Skeletal muscle satellite cell (primary cell): ENCODE data around the gene ARHGAP32.

ENCODE experiments used
- H3K27me3 ChIP-seq: 2 replicates; pipeline ENCODE4 v1.7.0; 2013; ENCODE audit warnings: low read length; ENCODE audit not compliant: control insufficient read depth, insufficient read depth
- H3K36me3 ChIP-seq: 2 replicates; pipeline ENCODE4 v1.7.0; 2013; ENCODE audit warnings: mild to moderate bottlenecking, control low read depth, low read length; ENCODE audit not compliant: insufficient read depth
- H3K4me1 ChIP-seq: 2 replicates; pipeline ENCODE4 v1.7.0; 2013; ENCODE audit warnings: low read length; ENCODE audit not compliant: control insufficient read depth, insufficient read depth
- H3K4me2 ChIP-seq: 2 replicates; pipeline ENCODE4 v1.7.0; 2013; ENCODE audit warnings: mild to moderate bottlenecking, low read length
- H3K4me3 ChIP-seq: 2 replicates; pipeline ENCODE4 v1.7.0; 2013; ENCODE audit warnings: low read length
- H3K9ac ChIP-seq: 2 replicates; pipeline ENCODE4 v1.7.0; 2013; ENCODE audit warnings: mild to moderate bottlenecking, low read depth, low read length, moderate library complexity
- H3K9me3 ChIP-seq: replicated peaks from 2 replicates; pipeline ENCODE4 v1.7.0; 2013; ENCODE audit warnings: mild to moderate bottlenecking, control low read depth, low read length

Gene ARHGAP32

DNA sequence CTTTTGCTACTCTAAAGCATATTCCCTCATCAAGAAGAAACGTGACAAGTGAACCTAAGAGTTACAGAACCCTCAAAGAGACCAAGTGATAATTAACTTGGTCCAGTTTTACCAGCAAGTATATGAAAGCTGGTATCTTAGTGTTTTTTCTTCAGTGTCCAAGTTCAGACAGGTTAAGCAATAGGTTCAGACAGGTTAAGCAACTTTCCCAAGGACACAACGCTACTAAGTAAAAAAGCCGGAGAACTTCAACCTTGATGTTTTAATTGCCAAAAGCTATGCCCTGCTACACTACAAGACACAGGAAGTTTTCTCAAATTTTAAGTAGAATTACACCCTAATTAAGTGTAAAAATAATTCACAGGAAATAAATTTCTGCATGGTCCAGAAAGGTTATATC is 30.0 kb upstream of the ARHGAP32 start:
- H3K4me1 ChIP-seq = peaks cover 21% of the 10 kb centered on the region
- H3K9me3 ChIP-seq = peaks cover 7% of the 10 kb centered on the region
- no peak overlapping the region for H3K4me3 ChIP-seq
- no peaks in the 10 kb centered on the region for H3K27me3 ChIP-seq
- H3K9ac ChIP-seq = no peak overlapping the region
- H3K4me2 ChIP-seq = no peak overlapping the region
- no peaks in the 10 kb centered on the region for H3K36me3 ChIP-seq

DNA sequence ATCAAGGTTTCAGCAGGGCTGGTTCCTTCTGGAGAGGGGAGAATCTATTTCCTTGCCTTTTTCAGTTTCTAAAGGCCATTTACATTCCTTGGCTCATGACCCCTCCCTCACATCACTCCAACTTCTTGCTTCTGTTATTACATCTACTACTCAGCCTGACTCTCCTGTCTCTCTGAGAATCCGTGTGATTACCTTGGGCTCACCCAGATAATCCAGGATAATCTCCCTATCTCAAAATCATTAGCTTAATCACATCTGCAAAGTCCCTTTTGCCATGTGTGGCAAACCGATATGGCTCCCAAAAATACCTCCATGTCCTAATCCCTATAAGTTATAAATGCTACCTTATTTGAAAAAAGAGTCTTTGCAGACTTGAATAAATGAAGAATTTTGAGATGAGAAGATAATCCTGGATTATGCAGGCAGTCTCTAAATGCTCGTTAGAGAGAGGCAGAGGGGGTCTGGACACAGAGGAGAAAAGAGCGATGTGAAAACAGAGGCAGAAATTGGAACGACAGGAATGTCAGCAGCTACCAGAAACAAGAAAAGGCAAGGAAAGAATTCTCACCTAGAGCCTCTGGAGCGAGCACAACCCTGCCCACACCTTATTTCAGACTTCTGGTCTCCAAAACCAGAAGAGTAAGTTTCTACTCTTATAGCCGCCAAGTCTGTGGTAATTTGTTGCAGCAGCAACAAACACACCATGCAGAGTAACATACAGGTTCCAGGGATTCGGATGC is 23.6 kb upstream of the ARHGAP32 start:
- Histone ChIP-seq H3K9me3 (no peaks in the 10 kb centered on the region), H3K4me1 (peaks cover 3% of the 10 kb centered on the region), H3K9ac (no peak overlapping the region), H3K36me3 (no peaks in the 10 kb centered on the region), H3K27me3 (no peaks in the 10 kb centered on the region), H3K4me3 (no peak overlapping the region), H3K4me2 (no peak overlapping the region)

GRCh38 chr11:129214710-129215295 is 22.7 kb upstream of the ARHGAP32 start:
- H3K4me2 ChIP-seq = no peak overlapping the region
- H3K27me3 ChIP-seq = no peaks in the 10 kb centered on the region
- H3K9ac ChIP-seq = no peak overlapping the region
- peaks cover 6% of the 10 kb centered on the region for H3K4me1 ChIP-seq
- no peaks in the 10 kb centered on the region for H3K36me3 ChIP-seq
- H3K4me3 ChIP-seq = no peak overlapping the region
- H3K9me3 ChIP-seq = no peaks in the 10 kb centered on the region

- H3K36me3 ChIP-seq = no peaks in the 10 kb centered on the region
- H3K4me2 ChIP-seq = no peak overlapping the region
- no peak overlapping the region for H3K9ac ChIP-seq
- H3K4me3 ChIP-seq = no peak overlapping the region
- H3K27me3 ChIP-seq = no peaks in the 10 kb centered on the region
- H3K4me1 ChIP-seq = peaks cover 14% of the 10 kb centered on the region
- H3K9me3 ChIP-seq = no peaks in the 10 kb centered on the region
These were observed 21.1 kb upstream of the ARHGAP32 start for GRCh38 chr11:129213261-129213660.

DNA sequence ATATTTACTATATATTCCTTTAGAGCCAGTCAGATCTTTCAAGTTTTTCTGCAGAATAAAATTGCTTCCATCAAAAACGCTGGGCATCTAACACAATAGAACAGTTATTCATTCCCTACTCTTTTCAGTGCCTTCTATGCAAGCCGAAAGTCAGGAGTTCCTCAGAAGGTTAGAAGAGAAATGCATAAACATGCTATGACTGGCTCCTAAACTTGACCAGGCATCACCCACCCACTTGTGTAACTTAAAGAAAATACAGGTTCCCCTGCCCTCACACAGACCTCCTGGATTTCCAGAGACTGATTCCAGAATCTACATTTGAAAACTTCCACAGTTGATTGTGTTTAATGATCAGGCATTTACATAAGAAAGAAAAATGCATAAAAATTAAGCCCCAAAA is 19.3 kb upstream of the ARHGAP32 start:
- H3K4me3 ChIP-seq = no peak overlapping the region
- no peak overlapping the region for H3K4me2 ChIP-seq
- peaks cover 22% of the 10 kb centered on the region for H3K4me1 ChIP-seq
- no peaks in the 10 kb centered on the region for H3K36me3 ChIP-seq
- no peak overlapping the region for H3K9ac ChIP-seq
- H3K9me3 ChIP-seq = no peaks in the 10 kb centered on the region
- no peaks in the 10 kb centered on the region for H3K27me3 ChIP-seq

- Histone ChIP-seq H3K36me3 (no peaks in the 10 kb centered on the region), H3K4me3 (no peak overlapping the region), H3K9ac (no peak overlapping the region), H3K27me3 (no peaks in the 10 kb centered on the region), H3K4me1 (peaks cover 22% of the 10 kb centered on the region), H3K4me2 (no peak overlapping the region), H3K9me3 (no peaks in the 10 kb centered on the region)
These were observed 18.7 kb upstream of the ARHGAP32 start for GRCh38 chr11:129210831-129211181.

GRCh38 chr11:129209891-129210830 is 18.0 kb upstream of the ARHGAP32 start:
- H3K4me2 ChIP-seq = no peak overlapping the region
- no peaks in the 10 kb centered on the region for H3K27me3 ChIP-seq
- no peak overlapping the region for H3K4me3 ChIP-seq
- no peaks in the 10 kb centered on the region for H3K9me3 ChIP-seq
- H3K36me3 ChIP-seq = no peaks in the 10 kb centered on the region
- H3K4me1 ChIP-seq = peaks cover 22% of the 10 kb centered on the region
- H3K9ac ChIP-seq = no peak overlapping the region

DNA sequence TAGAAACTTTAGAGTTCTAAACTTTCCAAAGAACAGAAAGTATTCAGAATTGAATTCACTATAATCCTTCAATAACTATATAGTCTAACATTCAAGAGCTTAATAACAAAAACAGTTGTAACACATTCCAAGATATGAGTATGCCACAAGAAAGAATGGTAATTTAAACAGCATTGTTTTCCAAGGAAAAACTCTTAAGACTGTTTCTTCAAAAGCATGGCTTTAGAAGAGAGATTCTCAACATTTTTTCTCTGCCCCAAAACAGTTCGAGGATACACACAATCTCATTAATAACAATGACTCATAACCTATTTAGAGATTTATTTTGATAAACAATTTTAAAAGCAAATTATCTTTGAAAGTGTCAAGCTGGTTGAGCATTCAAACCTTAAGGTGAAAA is 16.7 kb upstream of the ARHGAP32 start:
- H3K4me2 ChIP-seq = no peak overlapping the region
- no peaks in the 10 kb centered on the region for H3K9me3 ChIP-seq
- peaks cover 19% of the 10 kb centered on the region for H3K4me1 ChIP-seq
- H3K4me3 ChIP-seq = no peak overlapping the region
- H3K36me3 ChIP-seq = no peaks in the 10 kb centered on the region
- H3K9ac ChIP-seq = no peak overlapping the region
- H3K27me3 ChIP-seq = no peaks in the 10 kb centered on the region

GRCh38 chr11:129204150-129204838 is 12.2 kb upstream of the ARHGAP32 start:
- no peak overlapping the region for H3K4me3 ChIP-seq
- H3K4me2 ChIP-seq = no peak overlapping the region
- no peak overlapping the region for H3K9ac ChIP-seq
- H3K27me3 ChIP-seq = no peaks in the 10 kb centered on the region
- H3K36me3 ChIP-seq = no peaks in the 10 kb centered on the region
- no peaks in the 10 kb centered on the region for H3K9me3 ChIP-seq
- peaks cover 14% of the 10 kb centered on the region for H3K4me1 ChIP-seq

DNA sequence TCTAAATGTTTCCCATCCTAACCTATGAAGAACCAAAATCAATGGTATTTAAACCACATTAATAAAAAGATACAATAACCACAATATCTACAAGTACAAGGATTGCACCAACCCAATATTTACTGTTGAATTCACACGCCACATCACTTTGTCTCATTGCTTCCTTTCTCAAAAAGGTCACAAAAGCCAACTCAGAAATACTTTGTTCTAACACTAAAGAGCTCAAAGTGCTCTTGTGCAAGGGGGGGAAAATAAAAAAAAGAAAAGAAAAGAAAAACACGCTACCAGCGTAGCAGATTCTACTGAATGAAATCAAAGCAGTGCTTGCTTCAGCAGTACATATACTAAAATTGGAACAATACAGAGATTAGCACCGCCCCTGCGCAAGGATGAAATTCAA is 10.5 kb upstream of the ARHGAP32 start:
- H3K4me3 ChIP-seq = no peak overlapping the region
- H3K4me1 ChIP-seq = peaks cover 1% of the 10 kb centered on the region
- no peaks in the 10 kb centered on the region for H3K9me3 ChIP-seq
- no peak overlapping the region for H3K9ac ChIP-seq
- H3K27me3 ChIP-seq = no peaks in the 10 kb centered on the region
- H3K4me2 ChIP-seq = no peak overlapping the region
- no peaks in the 10 kb centered on the region for H3K36me3 ChIP-seq

DNA sequence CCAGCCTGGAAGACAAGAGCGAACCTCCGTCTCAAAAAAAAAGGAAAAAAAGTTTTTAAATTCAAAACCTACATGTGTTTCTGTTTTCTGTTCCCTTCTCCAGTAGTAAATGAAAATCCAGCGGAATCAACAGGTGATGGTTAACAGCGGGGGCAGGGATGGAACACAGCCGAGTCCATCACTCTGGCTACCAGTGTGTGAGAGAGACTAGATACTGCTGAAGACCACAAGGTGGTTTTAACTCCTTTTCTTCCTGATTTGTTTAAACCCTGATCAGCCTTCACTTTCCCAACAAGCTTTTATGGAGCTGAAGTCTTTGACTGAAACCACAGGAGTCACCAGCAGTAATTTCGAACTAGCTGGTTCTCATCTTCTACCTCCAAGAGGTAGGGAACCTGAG is 3.6 kb upstream of the ARHGAP32 start:
- Histone ChIP-seq H3K9ac (no peak overlapping the region), H3K4me2 (no peak overlapping the region), H3K9me3 (no peaks in the 10 kb centered on the region), H3K4me3 (no peak overlapping the region), H3K27me3 (no peaks in the 10 kb centered on the region), H3K4me1 (peaks cover 5% of the 10 kb centered on the region), H3K36me3 (no peaks in the 10 kb centered on the region)
